Stimulated activated CD4-positive, alpha-beta T cell treated with anti-CD3 and anti-CD28 coated beads, Interleukin-12 subunit alpha, Interleukin-12 subunit beta, amount 100 ng/mL, for 24 hours (primary cell): Measurements from ENCODE around the gene NRAP.

Source experiments
- DNase-seq, 2 experiments: peaks; one replicate each; pipeline ENCODE4 v3.0.0-alpha.2; 2020; ENCODE audit warnings: low read depth in 2 of 2

The NRAP gene

DNA sequence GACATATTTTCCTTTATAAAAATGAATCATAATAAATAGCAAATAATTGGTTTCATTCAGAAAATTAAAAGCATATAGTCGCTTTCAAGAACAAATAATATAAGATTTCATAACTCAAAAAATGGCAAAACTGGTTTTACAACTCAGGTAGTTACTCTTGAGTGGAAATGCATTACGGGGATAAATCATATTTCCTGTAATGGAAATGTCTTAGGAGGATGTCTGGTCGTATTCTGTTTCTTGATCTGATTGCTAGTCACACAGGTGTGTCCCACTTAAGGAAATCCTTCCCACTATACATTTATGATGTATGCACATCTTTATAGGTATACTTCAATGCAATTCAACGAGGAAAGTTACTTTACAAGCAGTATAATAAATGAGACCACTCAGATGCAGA, 20.7 kb downstream of the NRAP start:
- no peak for DNase-seq

DNA sequence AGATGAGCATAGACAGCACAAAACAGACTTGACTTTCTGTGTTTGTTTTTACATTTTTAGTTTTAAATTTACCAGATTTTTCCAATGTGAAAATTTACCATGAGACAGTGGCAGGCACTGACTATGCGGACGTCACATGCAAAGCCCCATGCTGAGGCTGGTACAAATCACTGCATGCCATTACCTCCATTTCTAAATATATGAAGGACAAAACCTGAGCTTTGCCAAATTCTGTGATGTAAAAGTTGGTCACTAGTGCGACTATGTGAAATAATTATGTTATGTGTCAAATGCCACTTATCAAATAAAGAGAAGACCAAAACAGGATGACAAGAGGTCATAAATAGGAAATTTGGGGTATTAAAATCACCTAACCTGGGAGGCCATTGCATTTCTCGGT, 22.1 kb downstream of the NRAP start:
- no peak for DNase-seq

DNA sequence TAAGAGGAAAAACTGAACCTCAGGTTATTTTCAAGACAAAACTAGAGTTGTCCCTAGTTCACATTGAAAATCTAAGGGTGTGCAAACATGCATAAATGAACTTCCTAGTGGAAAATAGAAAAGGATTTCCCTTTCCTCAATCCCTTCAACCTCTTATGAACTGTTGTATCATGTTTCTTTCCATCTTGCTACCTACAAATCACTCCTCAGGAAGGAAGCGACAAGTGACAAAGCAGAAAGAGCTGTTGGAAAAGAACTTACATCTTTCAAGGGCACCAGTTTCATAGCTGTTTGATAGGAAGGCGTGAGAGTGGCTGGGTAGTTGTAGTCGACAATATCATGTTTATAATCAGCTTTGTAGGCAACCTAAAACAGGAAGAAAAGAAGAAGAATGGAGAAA, 23.9 kb downstream of the NRAP start:
- DNase-seq = no peak

DNA sequence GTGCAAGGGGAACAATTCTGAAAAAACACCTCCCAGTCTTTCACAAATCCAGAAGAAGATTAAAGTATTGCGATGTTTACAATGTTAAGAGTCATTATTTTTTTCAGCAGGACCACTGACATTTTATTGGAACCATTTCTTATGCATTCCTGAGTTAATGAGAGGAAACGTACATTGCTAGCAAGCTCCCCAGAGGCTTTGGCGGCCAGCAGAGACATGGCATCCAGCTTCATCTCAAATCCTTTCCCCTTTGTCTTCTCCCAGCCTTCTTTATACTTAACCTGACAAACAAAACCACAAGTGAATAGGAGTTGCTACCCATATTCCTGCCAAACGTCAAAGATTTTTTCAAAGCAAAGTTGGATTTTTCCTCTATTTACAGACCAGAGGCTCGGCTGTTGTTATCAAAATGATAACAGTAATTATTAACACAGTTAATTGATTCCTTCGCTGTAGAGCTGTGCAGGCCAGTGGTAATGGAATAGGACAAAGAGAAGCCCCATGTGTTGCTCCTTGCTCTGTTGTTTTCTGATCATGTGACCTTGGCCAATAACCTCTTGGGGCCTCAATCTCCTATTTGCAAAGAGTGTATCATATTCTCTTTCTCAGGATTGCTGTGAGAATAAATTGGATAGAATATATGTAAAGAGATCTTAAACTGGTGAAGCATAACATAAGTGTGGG, 32.0 kb downstream of the NRAP start:
- DNase-seq = no peak

DNA sequence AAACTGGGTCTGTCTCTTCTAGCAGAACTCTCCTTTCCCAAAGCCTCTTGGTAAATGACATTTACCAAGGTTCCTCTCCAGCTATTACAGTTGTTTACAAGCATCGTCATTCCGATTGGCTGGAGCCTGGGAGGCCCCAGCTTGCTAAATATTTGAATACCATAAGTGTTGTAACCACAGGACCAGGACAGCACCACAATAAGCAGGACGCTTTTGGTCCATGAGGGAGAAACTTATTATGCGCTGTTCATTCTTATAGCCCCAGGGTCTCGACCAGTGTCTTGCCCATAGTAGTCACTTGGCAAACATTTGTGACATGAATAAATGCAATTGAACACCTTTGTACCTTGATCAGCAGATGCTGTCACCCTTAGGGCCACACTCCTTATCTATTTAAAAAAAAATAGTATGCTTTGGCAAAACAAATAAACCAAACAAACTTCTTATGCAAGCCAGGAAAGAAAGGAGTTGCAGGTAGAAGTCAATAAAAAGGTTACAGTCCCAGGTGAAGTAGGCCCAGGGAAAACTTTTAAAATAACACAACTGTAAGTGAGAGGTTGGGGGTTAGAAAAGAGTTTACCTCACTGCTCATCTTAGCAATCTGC, 32.8 kb downstream of the NRAP start:
- no peak for DNase-seq

DNA sequence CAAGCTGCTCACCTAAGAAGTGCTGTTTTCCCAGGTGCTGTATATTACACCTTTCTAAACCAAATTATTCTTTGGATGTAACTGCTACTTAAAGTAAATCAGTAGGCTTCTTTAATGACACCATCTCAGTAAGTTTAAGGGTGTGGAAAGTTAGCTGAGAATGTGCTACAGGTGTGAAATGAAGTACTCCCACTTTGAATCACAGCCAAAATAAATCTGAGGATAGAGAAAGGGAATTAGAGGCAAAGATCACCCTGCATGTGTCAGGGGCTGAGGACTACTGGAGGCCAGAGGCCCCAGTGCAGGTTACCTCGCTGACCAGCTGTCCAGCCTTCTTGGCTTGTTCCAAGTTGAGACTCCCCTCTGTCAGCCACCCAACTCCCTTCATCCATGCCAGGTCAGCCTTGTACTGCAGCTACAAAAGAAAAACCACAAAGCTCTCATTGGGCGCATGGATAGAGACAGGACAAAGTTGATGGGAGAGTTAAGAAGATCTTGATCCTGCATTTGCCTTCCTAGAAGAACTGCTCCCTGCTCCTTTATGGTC, 35.2 kb downstream of the NRAP start:
- no peak for DNase-seq

DNA sequence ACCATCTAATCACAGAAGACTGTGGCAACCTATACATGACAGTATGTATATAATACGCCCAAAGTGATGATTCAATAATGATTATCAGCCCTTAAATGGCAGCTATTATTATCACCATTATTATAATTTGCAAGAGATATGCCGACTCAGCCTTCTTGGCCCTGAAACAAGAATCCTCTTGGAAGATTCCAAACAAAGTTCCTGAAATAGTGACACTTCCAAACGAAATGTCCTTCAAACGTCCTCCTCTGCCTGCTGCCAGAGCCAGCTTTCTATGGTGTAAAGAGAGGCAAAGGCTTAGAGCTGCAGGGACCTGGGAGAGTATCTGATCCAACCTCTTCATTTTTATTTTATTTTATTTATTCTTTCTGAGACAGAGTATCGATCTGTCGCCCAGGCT, 36.0 kb downstream of the NRAP start:
- DNase-seq = no peak

DNA sequence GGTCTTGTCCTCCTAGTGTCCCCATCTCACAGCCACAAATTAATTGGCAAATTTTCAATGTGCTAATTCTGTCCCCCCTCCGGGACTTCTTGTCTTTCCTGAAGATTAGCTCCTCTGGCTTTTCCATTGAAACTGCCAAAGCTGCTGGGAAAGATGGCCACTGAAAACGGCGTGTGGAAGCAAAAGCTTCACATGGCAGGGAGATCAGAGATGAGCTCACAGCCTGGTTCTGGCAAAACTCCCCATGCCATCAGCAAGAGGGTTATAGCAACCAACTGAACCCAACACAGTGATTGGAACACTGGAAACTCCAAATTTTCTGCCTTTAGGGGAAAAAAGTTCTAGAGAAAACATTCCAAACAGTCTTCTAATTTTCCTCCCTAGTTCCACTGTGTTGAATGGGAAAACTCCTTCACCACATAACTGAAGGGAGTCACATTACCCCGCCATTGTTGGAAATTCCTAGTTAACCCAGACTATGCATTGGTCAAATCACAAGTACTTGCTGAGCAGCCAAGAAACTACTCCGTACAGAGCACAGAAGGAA, 37.0 kb downstream of the NRAP start:
- no peak for DNase-seq

DNA sequence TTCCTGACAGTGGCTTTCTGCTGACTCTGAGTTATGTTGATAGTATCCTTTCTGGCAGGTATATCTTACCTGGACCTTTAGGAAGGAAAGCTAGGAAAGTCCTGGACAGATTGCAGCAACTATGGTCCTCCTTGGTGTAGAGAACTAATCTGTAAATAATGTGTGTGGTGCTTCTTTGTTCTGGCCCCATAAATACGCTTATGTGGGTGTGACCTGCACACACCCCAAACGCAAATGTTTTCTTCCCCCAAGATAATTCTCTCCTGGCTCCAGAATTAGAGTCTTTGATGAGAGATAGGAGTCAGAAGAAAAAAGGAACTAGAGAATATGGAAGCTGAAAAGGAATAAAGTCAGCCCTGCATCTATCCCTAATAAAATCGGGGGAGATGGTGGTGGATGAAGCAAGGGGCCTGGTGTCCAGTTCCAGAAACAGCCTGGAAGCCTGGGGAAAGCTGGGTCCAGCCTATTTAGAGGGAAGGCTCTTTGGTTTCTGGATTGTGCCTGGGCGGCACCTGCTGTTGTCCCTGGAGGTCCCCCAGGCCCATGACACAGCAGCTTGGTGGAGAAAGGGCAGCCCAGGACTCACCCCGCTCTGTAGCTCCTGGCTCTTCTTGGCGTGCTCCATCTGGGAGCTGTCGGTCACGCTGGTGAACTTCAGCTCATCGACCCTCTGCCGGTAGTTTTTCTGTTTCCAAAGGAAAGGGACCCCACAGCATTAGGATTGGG, 38.2 kb downstream of the NRAP start:
- DNase-seq = no peak

DNA sequence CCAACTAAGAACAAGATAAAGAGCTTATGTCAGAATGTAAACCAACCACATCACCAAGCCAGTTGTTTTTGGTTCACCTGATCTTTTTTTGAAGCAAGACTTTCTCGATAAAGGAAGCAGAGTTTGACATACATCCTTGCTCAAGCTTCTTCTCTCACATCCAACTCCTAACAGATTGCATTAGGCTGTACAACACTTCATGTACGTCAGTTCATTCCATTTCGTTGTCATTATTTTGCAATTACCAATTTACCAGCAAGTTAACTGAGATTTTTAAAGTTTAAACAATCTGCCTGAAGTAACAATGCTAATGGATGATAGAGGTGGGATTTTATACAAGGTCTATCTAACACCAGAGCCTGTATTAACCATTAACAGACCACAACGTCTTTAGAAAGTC, 41.0 kb downstream of the NRAP start:
- DNase-seq = no peak

DNA sequence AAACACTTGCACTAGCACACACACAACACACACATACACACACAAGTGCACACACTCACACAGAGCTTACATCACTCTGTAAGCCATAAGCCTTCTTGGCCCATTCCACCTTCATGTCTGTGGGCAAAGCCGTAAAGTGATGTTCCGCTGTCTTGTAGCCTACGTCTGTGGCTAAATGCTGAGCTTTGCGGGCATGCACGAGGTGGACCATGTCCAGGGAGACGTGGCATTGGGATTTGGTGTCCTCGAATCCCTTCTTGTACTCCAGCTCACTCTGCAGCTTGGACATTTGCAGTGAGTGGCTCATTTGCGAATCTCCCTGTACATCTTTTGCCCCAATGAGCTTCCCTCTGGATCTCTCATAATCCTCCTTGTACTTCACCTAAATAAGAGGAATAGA, 42.0 kb downstream of the NRAP start:
- DNase-seq = no peak

DNA sequence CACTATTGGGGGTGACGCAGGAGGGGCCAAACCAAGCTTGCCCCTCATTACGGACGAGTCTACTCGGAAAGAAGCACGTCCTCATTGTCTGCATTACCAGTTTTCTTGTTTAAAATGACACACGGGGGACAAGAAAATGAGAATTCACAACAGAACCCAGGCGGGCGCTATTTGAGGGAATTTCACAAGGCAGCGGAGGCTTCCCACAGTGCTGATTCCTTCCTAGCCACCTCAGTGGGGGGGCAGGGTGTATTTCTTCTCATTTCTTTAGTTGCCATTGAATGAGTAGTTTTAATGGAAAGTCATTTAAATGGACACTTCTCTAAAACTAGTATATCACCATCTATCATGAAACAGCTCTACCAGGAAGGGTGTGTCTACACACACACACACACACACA, 42.9 kb downstream of the NRAP start:
- no peak for DNase-seq

DNA sequence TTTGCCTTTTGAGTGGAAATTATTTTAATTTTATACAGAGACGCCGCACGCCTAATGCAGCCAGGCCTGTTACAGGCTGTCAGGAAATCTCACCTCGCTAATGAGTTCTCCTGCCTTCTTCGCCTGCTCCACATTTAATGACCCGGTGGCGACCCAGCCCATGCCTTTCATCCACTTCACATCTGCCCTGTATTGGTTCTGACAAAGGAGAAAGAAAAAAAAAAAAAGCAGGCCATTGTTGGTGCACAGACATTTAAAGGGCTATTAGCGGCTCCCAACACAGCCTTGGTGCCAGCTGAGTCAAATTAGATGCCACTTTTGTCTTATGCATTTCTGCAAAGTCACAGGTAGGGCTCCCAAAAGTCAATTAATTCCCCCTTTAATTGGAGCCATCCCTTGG, 43.3 kb downstream of the NRAP start:
- no peak for DNase-seq

DNA sequence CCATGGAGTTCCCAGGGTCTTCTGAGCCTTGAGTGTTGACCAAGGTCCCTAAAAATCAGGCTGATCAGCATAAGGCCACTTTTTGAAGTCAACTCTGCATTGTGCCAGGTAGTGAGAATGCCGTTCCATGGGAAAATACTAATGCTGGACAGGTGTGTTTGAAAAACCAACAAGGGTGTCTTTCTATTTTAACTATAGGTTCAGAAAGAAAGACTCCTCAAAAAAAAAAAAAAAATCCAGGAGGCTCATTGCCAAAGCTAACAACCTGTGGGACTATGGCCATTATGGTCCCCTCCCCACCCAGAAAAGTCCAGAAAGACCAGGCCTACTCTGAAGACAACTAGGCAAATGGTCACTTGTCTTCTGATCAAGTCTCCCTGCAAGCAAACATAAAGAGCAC, 44.4 kb downstream of the NRAP start:
- DNase-seq = no peak

DNA sequence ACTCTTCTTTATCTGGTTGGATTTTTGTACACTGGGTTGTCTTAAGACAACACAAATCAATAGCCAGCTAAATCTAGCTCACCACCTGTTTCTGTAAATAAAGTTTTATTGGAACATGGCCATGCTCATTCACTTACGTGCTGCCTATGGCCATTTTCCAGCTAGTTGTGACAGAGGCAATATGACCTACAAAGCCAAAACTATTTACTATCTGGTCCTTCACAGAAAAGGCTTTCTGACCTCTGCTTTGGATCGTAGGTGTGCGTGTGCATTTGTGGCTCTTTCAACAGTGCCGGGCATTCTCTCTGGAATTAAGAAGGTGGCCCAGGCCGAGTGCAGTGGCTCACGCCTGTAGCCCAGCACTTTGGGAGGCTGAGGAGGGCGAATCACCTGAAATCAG, 45.5 kb downstream of the NRAP start:
- no peak for DNase-seq

DNA sequence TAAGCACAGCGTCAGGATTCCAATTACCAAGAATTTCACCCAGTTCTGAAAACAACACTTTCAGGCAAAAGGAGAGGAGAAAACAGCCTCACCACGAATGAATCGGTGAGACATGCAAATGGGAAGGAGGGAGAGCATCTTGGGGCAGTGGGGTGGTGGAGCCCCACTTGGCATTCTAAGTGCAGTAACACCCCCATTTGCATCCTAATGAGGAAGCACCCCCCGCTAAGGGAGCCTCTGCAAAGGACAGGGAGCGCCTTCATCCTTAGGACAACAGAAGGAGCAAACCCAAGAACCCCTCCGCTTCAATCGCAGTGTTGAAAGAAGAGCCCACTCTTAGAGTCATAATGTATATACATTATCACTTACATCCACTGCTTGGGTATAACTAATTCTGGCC, 46.8 kb downstream of the NRAP start:
- DNase-seq = no peak

DNA sequence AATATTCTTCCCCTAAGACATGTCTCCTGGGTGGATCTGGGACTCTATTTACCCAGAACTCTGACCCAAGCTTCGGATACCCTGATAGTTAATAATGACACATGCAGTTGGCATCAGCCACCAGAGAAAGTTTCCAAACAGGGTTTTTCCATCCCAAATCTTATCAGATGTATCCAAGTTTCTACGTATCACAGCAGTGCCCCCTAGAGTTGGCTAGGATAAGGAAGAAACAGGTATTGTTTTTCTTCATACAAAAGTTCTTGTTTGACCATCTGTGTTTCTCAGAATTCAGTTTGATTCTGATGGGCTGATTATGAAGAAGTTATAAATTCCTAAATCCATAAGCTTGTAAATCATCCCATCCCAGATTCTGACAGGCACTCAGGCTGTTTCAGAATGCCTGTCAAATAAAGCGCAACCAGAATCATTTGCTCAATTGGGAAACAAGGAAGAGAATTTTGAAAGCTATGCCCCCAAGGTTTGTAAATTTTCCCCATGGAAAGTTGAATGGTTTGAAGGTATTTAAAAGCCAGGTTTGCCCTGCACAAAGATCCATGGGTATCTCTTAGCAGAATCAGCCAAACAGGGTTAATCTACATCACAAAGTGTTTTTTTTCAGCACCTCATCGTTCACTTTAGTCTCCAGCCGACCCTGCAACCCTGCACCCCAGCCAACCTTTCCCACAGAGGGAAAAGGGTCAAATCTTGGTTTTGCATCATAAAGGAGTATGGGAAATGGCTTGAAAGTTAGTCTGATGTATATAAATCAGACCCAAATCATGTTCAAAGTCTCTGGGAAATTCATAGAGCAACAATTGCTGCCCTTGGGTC, 47.4 kb downstream of the NRAP start:
- no peak for DNase-seq

DNA sequence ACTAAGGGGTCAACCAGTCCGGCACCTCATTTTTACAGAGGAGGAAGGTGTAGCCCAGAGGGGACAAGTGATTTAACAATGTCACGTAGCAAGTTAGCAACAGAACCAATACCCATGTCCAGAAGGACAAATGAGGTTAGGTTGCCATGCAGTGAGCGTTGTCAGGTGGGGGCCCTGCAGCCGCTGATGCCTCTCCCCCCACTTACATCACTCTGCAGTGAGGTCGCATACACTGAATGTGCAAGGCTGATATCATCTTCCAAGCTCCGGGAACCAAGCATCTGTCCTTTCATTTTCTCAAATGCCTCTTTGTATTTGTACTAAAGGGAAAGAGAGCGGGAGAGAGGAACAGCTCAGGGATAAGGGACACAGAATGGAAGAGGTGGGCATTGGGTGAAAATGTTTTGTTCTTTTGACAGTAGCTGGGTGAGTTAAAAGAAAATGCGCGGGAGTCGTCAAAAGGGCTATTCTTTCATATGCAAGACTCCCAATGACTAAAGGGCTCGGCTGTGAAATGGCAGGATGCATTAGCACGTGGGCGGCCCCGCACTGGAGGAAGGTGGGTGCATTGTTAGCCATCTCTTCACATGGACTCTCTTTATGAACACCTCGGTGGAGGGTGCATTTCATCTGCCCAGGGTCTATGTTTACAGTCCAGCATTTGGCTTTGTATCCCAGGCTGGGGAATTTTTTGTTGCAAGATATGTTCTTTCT, 49.7 kb downstream of the NRAP start:
- no peak for DNase-seq

DNA sequence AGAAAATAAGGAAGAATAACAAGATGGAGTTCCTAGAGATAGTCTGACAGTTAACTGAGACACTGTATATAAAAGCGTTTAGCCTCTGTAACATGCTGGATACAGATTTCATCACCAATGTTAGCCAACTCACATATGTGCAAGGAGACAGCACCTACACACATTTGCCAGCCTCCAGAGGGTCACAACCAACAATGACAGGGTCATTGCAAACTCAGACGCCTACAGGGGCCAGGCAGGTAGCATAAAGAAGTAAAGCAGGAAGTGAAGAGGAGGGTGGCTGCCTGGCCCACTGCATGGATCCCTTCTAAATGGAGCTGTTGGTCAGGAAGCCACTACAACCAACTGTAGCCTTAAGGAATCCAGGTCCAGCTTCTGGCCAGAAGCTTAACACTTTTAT, 50.4 kb downstream of the NRAP start:
- no peak for DNase-seq

DNA sequence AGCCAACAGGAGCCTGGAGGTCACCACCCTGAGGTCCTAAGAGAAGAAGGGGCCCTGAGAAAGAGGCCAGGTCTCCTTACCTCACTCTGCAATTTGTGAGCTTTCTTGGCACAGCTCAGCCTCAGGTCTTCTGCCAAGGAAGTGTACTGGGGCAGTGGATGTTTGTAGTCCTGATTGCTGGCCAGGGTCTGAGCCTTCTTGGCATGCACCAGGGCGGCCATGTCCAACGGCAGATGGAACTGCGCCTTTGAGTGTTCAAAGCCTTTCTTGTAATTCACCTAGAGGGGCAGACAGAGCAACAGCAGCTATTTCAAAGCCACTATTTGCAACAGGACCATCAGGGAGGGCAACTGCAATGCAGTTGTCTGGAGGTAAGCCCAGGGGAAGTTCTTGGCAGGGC, 51.7 kb downstream of the NRAP start:
- no peak for DNase-seq
